Measurements from ENCODE around the gene KHDC4.

DNA sequence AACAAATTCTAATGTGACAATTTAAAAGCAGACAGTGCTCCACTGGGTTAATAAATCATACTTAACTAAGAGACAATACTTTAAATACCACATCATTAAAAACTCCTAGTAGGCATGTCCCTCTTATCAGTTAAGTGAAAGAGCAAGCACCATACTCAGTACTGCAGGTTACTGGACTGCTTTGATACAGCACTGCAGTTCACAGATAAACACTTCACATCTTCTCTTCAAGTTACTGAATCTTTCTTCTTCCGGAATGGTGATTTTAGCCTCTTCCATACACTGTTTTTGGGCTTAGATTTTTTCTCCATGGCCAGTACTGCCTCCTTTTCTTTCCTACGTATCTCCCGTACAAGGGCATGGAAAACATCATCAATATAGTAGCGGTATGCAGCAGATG is 34.1 kb downstream of the KHDC4 start:
- TF ChIP-seq CTCF (IDR thresholded peaks at IDR 0.05; ENCODE audit: insufficient read depth, low read depth, low read length) (no peak), EZH2 (IDR thresholded peaks at IDR 0.05; ENCODE audit: insufficient read depth, low read length) (no peak)
